ENCODE results near the gene PIK3R3.

- TF ChIP-seq FOXP1 (CRISPR knock-in tag; IDR thresholded peaks at IDR 0.05; ENCODE audit: borderline replicate concordance) (no peak), CTCF (IDR thresholded peaks at IDR 0.05) (no peak), MAX (CRISPR knock-in tag; IDR thresholded peaks at IDR 0.05) (no peak), NFYB (CRISPR knock-in tag; conservative IDR thresholded peaks at IDR 0.05; ENCODE audit: low read depth) (no peak), FOXP4 (CRISPR knock-in tag; IDR thresholded peaks at IDR 0.05) (no peak), CREB1 (CRISPR knock-in tag; IDR thresholded peaks at IDR 0.05) (no peak), PREB (CRISPR knock-in tag; IDR thresholded peaks at IDR 0.05; ENCODE audit: borderline replicate concordance) (no peak), USF2 (CRISPR knock-in tag; IDR thresholded peaks at IDR 0.05) (no peak), JUN (CRISPR knock-in tag; IDR thresholded peaks at IDR 0.05) (no peak), ATF2 (CRISPR knock-in tag; IDR thresholded peaks at IDR 0.05; ENCODE audit: borderline replicate concordance, low read depth) (no peak), SP1 (CRISPR knock-in tag; conservative IDR thresholded peaks at IDR 0.05) (no peak)
Observed at GRCh38 chr1:46097149-46097472, 35.3 kb downstream of the PIK3R3 start.

Data from WTC11 (cell line).